ENCODE measurements around the gene AKAP13. TPM values are rescaled to one million over a fixed set of nuclear protein-coding genes. Genes with fewer than 3 reads are reported as not detected.
"Not testable (repeated sequence)": the region's sequence is repeated elsewhere in the genome, so short reads cannot be mapped to it uniquely, and the experiment has no call there.

AKAP13 gene
- total and polyA plus RNA-seq, 2 of the 8 experiments (the other 6 are each of a cell fraction or from before 2014, with no cell fraction given): 14.0 to 46.2 TPM

DNA sequence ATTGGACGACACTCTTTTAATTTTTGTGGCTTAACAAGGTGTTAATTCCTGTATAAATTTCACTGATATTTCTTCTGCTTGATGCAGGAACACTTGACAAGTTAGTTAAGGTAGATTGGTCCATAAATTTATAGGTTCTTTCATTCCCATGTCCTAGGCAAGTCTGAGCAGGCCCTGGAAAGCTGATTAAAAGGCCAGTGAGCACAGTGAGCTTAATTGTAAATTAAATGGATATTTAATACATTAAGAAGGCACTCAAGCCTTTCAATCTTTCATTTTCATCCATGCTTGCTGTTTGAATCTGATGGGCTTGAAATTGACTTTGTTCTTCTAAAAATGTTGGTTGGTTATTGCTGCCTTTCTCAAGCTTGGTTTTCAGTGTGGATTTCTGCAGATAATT lies 103.6 kb downstream of the AKAP13 start:
- H3K79me2 ChIP-seq (ENCODE audit: control insufficient read depth in 1 of 2, insufficient read depth in 2 of 2, low read length in 2 of 2): peaks cover 0 to 50% of the 10 kb centered on the region in 2 experiments; a peak in 2 of 4 replicates
- not testable (repeated sequence) for H3K23me2 ChIP-seq (ENCODE audit: low read depth, low read length); H3K27me3 ChIP-seq (replicated peaks in 1 of 4; ENCODE audit: control insufficient read depth in 3 of 4, extremely low read depth in 1 of 4, insufficient read depth in 3 of 4, low read length in 3 of 4); H4K5ac ChIP-seq (ENCODE audit: insufficient read length, low read depth, low read length); H2AK5ac ChIP-seq (ENCODE audit: low read depth, low read length); H3K4me3 ChIP-seq (ENCODE audit: extremely low read depth in 1 of 4, insufficient read depth in 2 of 4, low read depth in 3 of 4, low read length in 4 of 4); H2BK5ac ChIP-seq (ENCODE audit: low read depth, low read length); H3K14ac ChIP-seq (ENCODE audit: insufficient read length); FAIRE-seq; DNase-seq (ENCODE audit: low read depth in 1 of 2, low spot score in 2 of 2); H2AFZ ChIP-seq (ENCODE audit: low read length); H3K27ac ChIP-seq (ENCODE audit: low read depth, low read length); H3K18ac ChIP-seq (ENCODE audit: extremely low read depth, low read length); H2BK20ac ChIP-seq (ENCODE audit: low read length); H3K79me1 ChIP-seq (ENCODE audit: low read depth, low read length); H4K91ac ChIP-seq (replicated peaks; ENCODE audit: insufficient read length, low read length); H3K9ac ChIP-seq (replicated peaks in 1 of 4; ENCODE audit: extremely low read depth in 1 of 4, low read depth in 3 of 4, low read length in 3 of 4); H2BK120ac ChIP-seq (replicated peaks; ENCODE audit: low read depth, low read length); H4K8ac ChIP-seq (ENCODE audit: extremely low read depth, insufficient read depth, low read length); H3K4me1 ChIP-seq (replicated peaks in 1 of 4; ENCODE audit: control insufficient read depth in 3 of 4, insufficient read depth in 4 of 4, low read length in 3 of 4); H3K4me2 ChIP-seq (ENCODE audit: insufficient read depth in 1 of 2, low read depth in 2 of 2, low read length in 2 of 2); H3K9me3 ChIP-seq (ENCODE audit: insufficient read depth in 2 of 2, low read depth in 1 of 2, low read length in 1 of 2); H3K56ac ChIP-seq (replicated peaks; ENCODE audit: insufficient read length, low read depth, low read length); H3K23ac ChIP-seq (ENCODE audit: insufficient read length); H2BK12ac ChIP-seq (ENCODE audit: low read depth, low read length); H2BK15ac ChIP-seq (ENCODE audit: low read length); H3K4ac ChIP-seq (replicated peaks; ENCODE audit: insufficient read length, low read depth, low read length); H4K20me1 ChIP-seq (replicated peaks in 1 of 2; ENCODE audit: control insufficient read depth in 1 of 2, insufficient read depth in 2 of 2, low read length in 2 of 2); H3K36me3 ChIP-seq (ENCODE audit: control insufficient read depth in 2 of 4, insufficient read depth in 4 of 4, low read length in 3 of 4)
- POLR2A ChIA-PET (ENCODE audit: partially characterized antibody): interaction anchor here (0.9 kb wide), 1 partner anchor 91 kb away, joined by 3 read pairs; no protein-coding TSS in a partner anchor
- 94% methylated on average over 1 of the region's 1 CpG; no CpG with 5 or more reads in 1 of the 2 experiments for WGBS, 2 experiments (ENCODE audit: extremely low coverage in 1 of 2, insufficient coverage in 1 of 2, insufficient read length in 1 of 2, insufficient replicate concordance in 2 of 2, low coverage in 1 of 2, low lambda C conversion rate in 2 of 2, missing lambda C conversion rate in 1 of 2)
- CTCF ChIA-PET (ENCODE audit: partially characterized antibody): interaction anchor here (0.9 kb wide), 1 partner anchor 153 kb away, joined by 3 read pairs; no protein-coding TSS in a partner anchor

DNA sequence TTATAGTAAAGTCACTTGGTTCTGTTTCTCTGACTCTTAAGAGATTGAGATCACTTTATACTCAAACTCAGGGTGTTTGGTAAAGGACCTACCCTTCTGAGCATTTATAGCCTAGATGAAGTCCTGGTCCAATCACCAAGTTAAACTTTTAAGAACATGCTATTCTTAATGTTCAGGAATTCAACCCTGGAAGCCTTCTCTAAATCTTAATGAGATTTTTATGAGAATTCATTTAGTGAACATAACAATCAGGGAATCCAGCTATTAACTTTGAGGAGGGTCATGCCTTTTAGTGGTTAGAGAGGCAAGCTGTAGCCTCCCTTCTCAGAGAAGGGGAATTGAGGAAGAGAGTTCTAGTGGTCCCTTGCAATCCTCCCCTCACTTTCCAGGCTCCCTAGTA lies 104.5 kb downstream of the AKAP13 start:
- H2BK120ac ChIP-seq (replicated peaks; ENCODE audit: low read depth, low read length); H2AK5ac ChIP-seq (ENCODE audit: low read depth, low read length); H3K56ac ChIP-seq (replicated peaks; ENCODE audit: insufficient read length, low read depth, low read length); H4K20me1 ChIP-seq (replicated peaks in 1 of 2; ENCODE audit: control insufficient read depth in 1 of 2, insufficient read depth in 2 of 2, low read length in 2 of 2); H2BK15ac ChIP-seq (ENCODE audit: low read length); H3K27ac ChIP-seq (ENCODE audit: low read depth, low read length); H3K4ac ChIP-seq (replicated peaks; ENCODE audit: insufficient read length, low read depth, low read length); H3K4me1 ChIP-seq (replicated peaks in 1 of 4; ENCODE audit: control insufficient read depth in 3 of 4, insufficient read depth in 4 of 4, low read length in 3 of 4); H2BK5ac ChIP-seq (ENCODE audit: low read depth, low read length); H3K14ac ChIP-seq (ENCODE audit: insufficient read length); H3K27me3 ChIP-seq (replicated peaks in 1 of 4; ENCODE audit: control insufficient read depth in 3 of 4, extremely low read depth in 1 of 4, insufficient read depth in 3 of 4, low read length in 3 of 4); H4K5ac ChIP-seq (ENCODE audit: insufficient read length, low read depth, low read length); H3K4me2 ChIP-seq (ENCODE audit: insufficient read depth in 1 of 2, low read depth in 2 of 2, low read length in 2 of 2); H3K23ac ChIP-seq (ENCODE audit: insufficient read length); H3K79me1 ChIP-seq (ENCODE audit: low read depth, low read length); H4K8ac ChIP-seq (ENCODE audit: extremely low read depth, insufficient read depth, low read length); DNase-seq (ENCODE audit: low read depth in 1 of 2, low spot score in 2 of 2); H4K91ac ChIP-seq (replicated peaks; ENCODE audit: insufficient read length, low read length); H3K4me3 ChIP-seq (ENCODE audit: extremely low read depth in 1 of 4, insufficient read depth in 2 of 4, low read depth in 3 of 4, low read length in 4 of 4); H3K23me2 ChIP-seq (ENCODE audit: low read depth, low read length); FAIRE-seq; H3K18ac ChIP-seq (ENCODE audit: extremely low read depth, low read length); H2BK20ac ChIP-seq (ENCODE audit: low read length); H3K36me3 ChIP-seq (ENCODE audit: control insufficient read depth in 2 of 4, insufficient read depth in 4 of 4, low read length in 3 of 4); H3K9me3 ChIP-seq (ENCODE audit: insufficient read depth in 2 of 2, low read depth in 1 of 2, low read length in 1 of 2); H2BK12ac ChIP-seq (ENCODE audit: low read depth, low read length); H2AFZ ChIP-seq (ENCODE audit: low read length); H3K9ac ChIP-seq (replicated peaks in 1 of 4; ENCODE audit: extremely low read depth in 1 of 4, low read depth in 3 of 4, low read length in 3 of 4): not testable (repeated sequence)
- POLR2A ChIA-PET (ENCODE audit: partially characterized antibody): interaction anchor here (0.6 kb wide), 1 partner anchor 44 kb away, joined by 3 read pairs; no protein-coding TSS in a partner anchor
- peaks cover 0 to 44% of the 10 kb centered on the region in 2 experiments; a peak in 2 of 4 replicates for H3K79me2 ChIP-seq (ENCODE audit: control insufficient read depth in 1 of 2, insufficient read depth in 2 of 2, low read length in 2 of 2)
- CTCF ChIA-PET (ENCODE audit: partially characterized antibody): interaction anchor here (0.6 to 4.7 kb wide), 16 partner anchors 9 to 1787 kb away, joined by 3 to 28 read pairs (median 3); no protein-coding TSS in a partner anchor

Data from H1 (cell line).